Ishikawa (cell line): ENCODE results near the gene MPI.

Experiments
- CEBPB ChIP-seq: IDR thresholded peaks from 2 replicates; pipeline ENCODE4 v1.6.1; 2012
- CREB1 ChIP-seq: IDR thresholded peaks from 2 replicates; pipeline ENCODE4 v1.6.1; 2012; ENCODE audit warnings: low read depth
- EGR1 ChIP-seq: IDR thresholded peaks from 2 replicates; pipeline ENCODE4 v1.6.1; 2012
- EP300 ChIP-seq: IDR thresholded peaks from 2 replicates; pipeline ENCODE4 v1.6.1; 2012; ENCODE audit warnings: borderline replicate concordance
- FOXM1 ChIP-seq: IDR thresholded peaks from 2 replicates; pipeline ENCODE4 v1.6.1; 2012; ENCODE audit warnings: low read depth, borderline replicate concordance
- MAX ChIP-seq: IDR thresholded peaks from 2 replicates; pipeline ENCODE4 v1.6.1; 2012
- NFIC ChIP-seq: IDR thresholded peaks from 2 replicates; pipeline ENCODE4 v1.6.1; 2012
- RAD21 ChIP-seq: IDR thresholded peaks from 2 replicates; pipeline ENCODE4 v1.6.1; 2012; ENCODE audit warnings: low read depth
- REST ChIP-seq: IDR thresholded peaks from 2 replicates; pipeline ENCODE4 v1.6.1; 2012; ENCODE audit warnings: low read depth, mild to moderate bottlenecking
- TAF1 ChIP-seq: IDR thresholded peaks from 2 replicates; pipeline ENCODE4 v1.6.1; 2012; ENCODE audit warnings: low read depth, mild to moderate bottlenecking
- TCF12 ChIP-seq: IDR thresholded peaks from 2 replicates; pipeline ENCODE4 v1.6.1; 2012; ENCODE audit warnings: low read depth
- TEAD4 ChIP-seq: IDR thresholded peaks from 2 replicates; pipeline ENCODE4 v1.6.1; 2012
- USF1 ChIP-seq: IDR thresholded peaks from 2 replicates; pipeline ENCODE4 v1.6.1; 2012
- YY1 ChIP-seq: IDR thresholded peaks from 2 replicates; pipeline ENCODE4 v1.6.1; 2012; ENCODE audit warnings: low read depth
- ZBTB7A ChIP-seq: IDR thresholded peaks from 2 replicates; pipeline ENCODE4 v1.6.1; 2012; ENCODE audit warnings: low read depth

Gene MPI

GRCh38 chr15:74845208-74845568, 44.7 kb upstream of the MPI start:
- no peak for TF ChIP-seq TAF1
- no peak for TF ChIP-seq NFIC
- no peak for TF ChIP-seq FOXM1

- no peak for TF ChIP-seq ZBTB7A
- no peak for TF ChIP-seq RAD21
- no peak for TF ChIP-seq USF1
- no peak for TF ChIP-seq EGR1
- TF ChIP-seq TCF12 = no peak
- no peak for TF ChIP-seq REST
- TF ChIP-seq YY1 = no peak
- TF ChIP-seq FOXM1 = no peak
- TF ChIP-seq CEBPB = no peak
- no peak for TF ChIP-seq TEAD4
- TF ChIP-seq CREB1 = no peak
- TF ChIP-seq NFIC = no peak
- no peak for TF ChIP-seq MAX
- TF ChIP-seq EP300 = no peak
- no peak for TF ChIP-seq TAF1
Observed at GRCh38 chr15:74845581-74845980, 44.3 kb upstream of the MPI start.

- no peak for TF ChIP-seq TEAD4
- TF ChIP-seq RAD21 = no peak
- no peak for TF ChIP-seq YY1
- peak; percentile 36 for TF ChIP-seq NFIC
- TF ChIP-seq USF1 = no peak
- 0 out of 2 replicates have a peak, but pooled peaks have one; percentile 22 for TF ChIP-seq MAX
Observed at GRCh38 chr15:74847432-74847831, 42.4 kb upstream of the MPI start.

GRCh38 chr15:74850393-74850792, 39.4 kb upstream of the MPI start:
- TF ChIP-seq NFIC = no peak

- no peak for TF ChIP-seq EP300
- no peak for TF ChIP-seq YY1
- no peak for TF ChIP-seq EGR1
- no peak for TF ChIP-seq REST
- no peak for TF ChIP-seq TEAD4
- no peak for TF ChIP-seq FOXM1
- TF ChIP-seq RAD21 = no peak
- TF ChIP-seq ZBTB7A = no peak
- no peak for TF ChIP-seq USF1
- TF ChIP-seq TCF12 = no peak
- TF ChIP-seq MAX = no peak
- no peak for TF ChIP-seq TAF1
- TF ChIP-seq CEBPB = no peak
- TF ChIP-seq CREB1 = no peak
- TF ChIP-seq NFIC = no peak
Observed at GRCh38 chr15:74851960-74852359, 37.9 kb upstream of the MPI start.

GRCh38 chr15:74854453-74855022, 35.3 kb upstream of the MPI start:
- no peak for TF ChIP-seq RAD21
- TF ChIP-seq YY1 = no peak
- TF ChIP-seq FOXM1 = no peak
- TF ChIP-seq EGR1 = no peak
- TF ChIP-seq MAX = no peak

- no peak for TF ChIP-seq CEBPB
- TF ChIP-seq NFIC = no peak
- TF ChIP-seq EP300 = no peak
- no peak for TF ChIP-seq USF1
- no peak for TF ChIP-seq REST
- TF ChIP-seq ZBTB7A = no peak
- TF ChIP-seq RAD21 = no peak
Observed at GRCh38 chr15:74855857-74856256, 34.0 kb upstream of the MPI start.
